ENCODE measurements around the gene PHF14. TPM values are rescaled to one million over a fixed set of nuclear protein-coding genes. Genes with fewer than 3 reads are reported as not detected.

The PHF14 gene
- total and polyA plus RNA-seq, 2 donors (not counting 3 experiments of a cell fraction or from before 2014, with no cell fraction given): 8.8 to 43.4 TPM

DNA sequence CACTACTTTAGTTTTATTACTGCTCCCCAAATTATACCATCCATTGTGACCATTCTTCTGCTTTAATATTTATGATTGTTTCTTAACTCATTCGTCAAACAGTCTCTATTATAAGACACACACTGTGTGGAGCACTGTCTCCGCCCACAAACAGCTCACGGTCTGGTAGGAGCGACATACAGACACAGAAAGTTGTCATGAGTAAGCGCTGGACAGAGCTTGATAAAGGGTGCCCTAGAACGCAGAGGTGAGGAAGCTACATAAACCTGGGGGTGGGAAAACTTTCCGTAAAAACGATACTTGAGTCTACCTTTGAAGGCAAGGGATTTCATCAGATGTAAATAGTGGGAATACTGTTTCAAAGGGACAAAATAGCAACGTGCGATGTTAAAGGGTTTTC lies 207.9 kb downstream of the PHF14 start:
- TF ChIP-seq FOS (IDR thresholded peaks at IDR 0.05; ENCODE audit: borderline replicate concordance, insufficient read depth, low read length) (no peak), EZH2 (IDR thresholded peaks at IDR 0.05; ENCODE audit: borderline replicate concordance, low read depth, low read length, severe bottlenecking) (no peak), GATA2 (IDR thresholded peaks at IDR 0.05; ENCODE audit: insufficient read depth, insufficient read length, low read depth, low read length) (no peak), POLR2A (IDR thresholded peaks at IDR 0.05; ENCODE audit: low read depth, low read length) (no peak), MYC (IDR thresholded peaks at IDR 0.05; ENCODE audit: low read depth, low read length) (no peak), JUN (IDR thresholded peaks at IDR 0.05; ENCODE audit: borderline replicate concordance, insufficient read depth, insufficient read length, low read depth) (no peak), POLR2AphosphoS5 (IDR thresholded peaks at IDR 0.05; ENCODE audit: insufficient read depth, low read depth, low read length) (no peak)
- TF ChIP-seq, protein P1, sequence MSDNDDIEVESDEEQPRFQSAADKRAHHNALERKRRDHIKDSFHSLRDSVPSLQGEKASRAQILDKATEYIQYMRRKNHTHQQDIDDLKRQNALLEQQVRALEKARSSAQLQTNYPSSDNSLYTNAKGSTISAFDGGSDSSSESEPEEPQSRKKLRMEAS (IDR thresholded peaks at IDR 0.05; ENCODE audit: insufficient read depth, insufficient read length): no peak
- TF ChIP-seq, protein P2, sequence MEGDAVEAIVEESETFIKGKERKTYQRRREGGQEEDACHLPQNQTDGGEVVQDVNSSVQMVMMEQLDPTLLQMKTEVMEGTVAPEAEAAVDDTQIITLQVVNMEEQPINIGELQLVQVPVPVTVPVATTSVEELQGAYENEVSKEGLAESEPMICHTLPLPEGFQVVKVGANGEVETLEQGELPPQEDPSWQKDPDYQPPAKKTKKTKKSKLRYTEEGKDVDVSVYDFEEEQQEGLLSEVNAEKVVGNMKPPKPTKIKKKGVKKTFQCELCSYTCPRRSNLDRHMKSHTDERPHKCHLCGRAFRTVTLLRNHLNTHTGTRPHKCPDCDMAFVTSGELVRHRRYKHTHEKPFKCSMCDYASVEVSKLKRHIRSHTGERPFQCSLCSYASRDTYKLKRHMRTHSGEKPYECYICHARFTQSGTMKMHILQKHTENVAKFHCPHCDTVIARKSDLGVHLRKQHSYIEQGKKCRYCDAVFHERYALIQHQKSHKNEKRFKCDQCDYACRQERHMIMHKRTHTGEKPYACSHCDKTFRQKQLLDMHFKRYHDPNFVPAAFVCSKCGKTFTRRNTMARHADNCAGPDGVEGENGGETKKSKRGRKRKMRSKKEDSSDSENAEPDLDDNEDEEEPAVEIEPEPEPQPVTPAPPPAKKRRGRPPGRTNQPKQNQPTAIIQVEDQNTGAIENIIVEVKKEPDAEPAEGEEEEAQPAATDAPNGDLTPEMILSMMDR (IDR thresholded peaks at IDR 0.05; ENCODE audit: extremely low read depth in 1 of 2, insufficient read depth in 1 of 2, low read depth in 1 of 2, low read length in 2 of 2): no peak
- no peak overlapping the region for H3K4me2 ChIP-seq (ENCODE audit: insufficient read depth, low read length)
- no peak overlapping the region for H3K4me3 ChIP-seq (replicated peaks in 1 of 3; ENCODE audit: insufficient read depth in 1 of 3, low read depth in 1 of 3, low read length in 3 of 3)
- no peak overlapping the region for H3K9ac ChIP-seq (replicated peaks; ENCODE audit: extremely low read depth, insufficient read depth, low read length)
- H3K36me3 ChIP-seq (ENCODE audit: control insufficient read depth in 2 of 2, extremely low read depth in 1 of 2, insufficient read depth in 2 of 2, low read length in 2 of 2): no peaks in the 10 kb centered on the region
- ChIA-PET POLR2A (no interaction called here), CTCF (interaction anchor here (0.7 to 1.2 kb wide), 2 partner anchors 16 to 55 kb away, joined by 3 read pairs; no protein-coding TSS in a partner anchor)
- no peaks in the 10 kb centered on the region for H4K20me1 ChIP-seq (replicated peaks; ENCODE audit: control insufficient read depth, extremely low read depth, insufficient read depth, low read length)
- no peaks in the 10 kb centered on the region for H3K9me1 ChIP-seq (replicated peaks; ENCODE audit: control insufficient read depth, extremely low read depth, insufficient read depth, low read length)
- no peaks in the 10 kb centered on the region for H3K9me3 ChIP-seq (replicated peaks; ENCODE audit: control insufficient read depth, insufficient read depth, low read length)
- no peak overlapping the region for H3K27ac ChIP-seq (ENCODE audit: insufficient read depth, low read depth, low read length)
- no peaks in the 10 kb centered on the region for H3K79me2 ChIP-seq (ENCODE audit: control insufficient read depth, insufficient read depth, low read length)
- no peaks in the 10 kb centered on the region for H3K27me3 ChIP-seq (ENCODE audit: control insufficient read depth in 2 of 2, insufficient read depth in 2 of 2, low read length in 2 of 2)
- intact Hi-C loops (cut with micrococcal nuclease) (no loop called here), dilution Hi-C loops (cut with MboI; ENCODE audit: extremely low pct_ligation_motif_present, low sequenced_read_pairs) (no loop called here)
- no peak for DNase-seq (ENCODE audit: low read depth, low spot score)
- H3K4me1 ChIP-seq (ENCODE audit: control insufficient read depth, extremely low read depth, insufficient read depth, low read length): no peaks in the 10 kb centered on the region
- FAIRE-seq: no peak
- no peak overlapping the region for H2AFZ ChIP-seq (ENCODE audit: low read depth, low read length)
- no TSS peak for BruUV-seq (replicated peaks)
